B cell (primary cell): Measurements from ENCODE around the gene NACA. TPM values are rescaled to one million over a fixed set of nuclear protein-coding genes. Genes with fewer than 3 reads are reported as not detected.

Source experiments
- ATAC-seq: fragments of 200-7000 bp; cut with Tn5 transposase; one replicate; pipeline ENCODE4 v1.10.0; 2021; ENCODE audit warnings: low read depth, mild to moderate bottlenecking, moderate number of reproducible peaks, moderate library complexity
- CTCF ChIA-PET: fragments of 350-600 bp; sonication (Branson Sonifier 250); formaldehyde crosslinking; loops from one replicate; lab custom pipeline; 2021; ENCODE audit warnings: antibody characterized with exemption, inconsistent platforms; lab: Charles Lee
- POLR2A ChIA-PET: fragments of 350-600 bp; sonication (Branson Sonifier 250); formaldehyde crosslinking; loops from one replicate; lab custom pipeline; 2021; ENCODE audit warnings: antibody characterized with exemption; lab: Charles Lee
- DNase-seq: peaks from one replicate; pipeline ENCODE4 v3.0.0; 2013
- H2AFZ ChIP-seq: 2 replicates; pipeline ENCODE4 v1.6.1; 2012; ENCODE audit warnings: mild to moderate bottlenecking, low read depth, low read length; ENCODE audit not compliant: insufficient read depth, poor library complexity, severe bottlenecking
- H3K27ac ChIP-seq, 2 donors: 1 replicate in 1 of 2; 2 replicates in 1 of 2; pipeline ENCODE4 v1.5.1; 2012 to 2013; ENCODE audit warnings: low read length in 2 of 2, mild to moderate bottlenecking in 2 of 2, moderate library complexity in 1 of 2
- H3K27me3 ChIP-seq, 4 experiments: fragments of 200-600 bp in 1 of 4; sonication (generic) in 1 of 4; replicated peaks in 1 of 4; 1 replicate in 2 of 4; 2 replicates in 2 of 4; pipeline versions ENCODE4 v1.6.1 to v1.7.0; 2013 to 2016; ENCODE audit warnings: low read length in 3 of 4, mild to moderate bottlenecking in 2 of 4, mixed read lengths in 1 of 4, moderate library complexity in 1 of 4; ENCODE audit not compliant: insufficient read depth in 4 of 4, control insufficient read depth in 3 of 4; ENCODE audit errors: control extremely low read depth in 1 of 4
- H3K36me3 ChIP-seq, 2 experiments: replicated peaks in 1 of 2; 1 replicate in 1 of 2; 2 replicates in 1 of 2; pipeline versions ENCODE4 v1.6.1 to v1.7.1; 2013; ENCODE audit warnings: low read length in 1 of 2; ENCODE audit not compliant: insufficient read depth in 2 of 2, control insufficient read depth in 1 of 2; ENCODE audit errors: control extremely low read depth in 1 of 2, extremely low read depth in 1 of 2
- H3K4me1 ChIP-seq, 2 donors: fragments of 200-600 bp in 1 of 2; sonication (generic) in 1 of 2; 1 replicate in 1 of 2; 2 replicates in 1 of 2; pipeline versions ENCODE4 v1.5.1 to v1.6.1; 2013 to 2017; ENCODE audit warnings: low read length in 2 of 2; ENCODE audit not compliant: control insufficient read depth in 2 of 2, insufficient read depth in 2 of 2
- H3K4me2 ChIP-seq: replicated peaks from 2 replicates; pipeline ENCODE3; 2012; ENCODE audit warnings: mild to moderate bottlenecking, low read depth, low read length; ENCODE audit not compliant: poor library complexity, severe bottlenecking
- H3K4me3 ChIP-seq, 5 experiments: fragments of 200-600 bp in 1 of 5; sonication (generic) in 1 of 5; 1 replicate in 3 of 5; 2 replicates in 2 of 5; pipeline versions ENCODE4 v1.5.1 to v1.7.0; 2011 to 2016; ENCODE audit warnings: low read length in 4 of 5, mild to moderate bottlenecking in 4 of 5, low read depth in 2 of 5, control low read depth in 1 of 5, moderate library complexity in 1 of 5; ENCODE audit not compliant: insufficient read depth in 1 of 5; ENCODE audit errors: control extremely low read depth in 1 of 5, extremely low read depth in 1 of 5
- H3K79me2 ChIP-seq: fragments of 200-600 bp; sonication (generic); one replicate; pipeline ENCODE4 v1.6.0; 2016; ENCODE audit warnings: low read length; ENCODE audit not compliant: control insufficient read depth, insufficient read depth
- H3K9ac ChIP-seq: fragments of 200-600 bp; sonication (generic); 2 replicates; pipeline ENCODE4 v1.6.1; 2017; ENCODE audit warnings: mild to moderate bottlenecking, low read length, moderate library complexity
- H3K9me3 ChIP-seq, 3 donors: one replicate each; pipeline versions ENCODE4 v1.6.1 to v1.7.1; 2013; ENCODE audit warnings: low read length in 2 of 3; ENCODE audit not compliant: control insufficient read depth in 2 of 3, insufficient read depth in 1 of 3; ENCODE audit errors: control extremely low read depth in 1 of 3
- H4K20me1 ChIP-seq: 2 replicates; pipeline ENCODE4 v1.6.0; 2012; ENCODE audit warnings: mild to moderate bottlenecking, low read length; ENCODE audit not compliant: insufficient read depth, control insufficient read depth, poor library complexity, severe bottlenecking
- H3K27ac Mint-ChIP-seq: one replicate; pipeline ENCODE4 v1.8.0; 2021; ENCODE audit warnings: mixed read lengths
- H3K27me3 Mint-ChIP-seq: one replicate; pipeline ENCODE4 v1.8.0; 2021; ENCODE audit warnings: mixed read lengths
- H3K4me1 Mint-ChIP-seq: one replicate; pipeline ENCODE4 v1.8.0; 2021; ENCODE audit warnings: mixed read lengths
- H3K4me3 Mint-ChIP-seq: one replicate; pipeline ENCODE4 v1.8.0; 2021; ENCODE audit warnings: mixed read lengths
- H3K9me3 Mint-ChIP-seq: one replicate; pipeline ENCODE4 v1.8.0; 2022; ENCODE audit warnings: mixed read lengths; ENCODE audit not compliant: insufficient read depth
- EZH2 ChIP-seq: IDR thresholded peaks from 2 replicates; pipeline ENCODE4 v1.6.1; 2012; ENCODE audit warnings: borderline replicate concordance, low read depth, mild to moderate bottlenecking, moderate library complexity, low read length; ENCODE audit not compliant: insufficient read depth, poor library complexity, severe bottlenecking
- WGBS: methylation state at CpG from one replicate; pipeline ENCODE4 v1.1.5; 2013; ENCODE audit warnings: missing lambda C conversion rate; ENCODE audit not compliant: insufficient coverage; 5-methylcytosine and 5-hydroxymethylcytosine counted together
- intact Hi-C: fragments of 100-400 bp; cut with micrococcal nuclease; formaldehyde crosslinking; loops from one replicate; pipeline ENCODE4 v1.10.0; 2022
- polyA plus RNA-seq: library from polyadenylated mRNA; depleted of rRNA; stranded (reverse); fragments of >200 nt; gene quantifications from 2 replicates; pipeline ENCODE4 v1.2.3, GENCODE V29; 2012
- total RNA-seq, 2 donors: library from RNA; stranded (reverse); fragments of 120-200 nt in 1 of 2; gene quantifications; 1 replicate in 1 of 2; 2 replicates in 1 of 2; pipeline versions ENCODE4 v1.2.3 to v1.2.4, GENCODE V29; 2013 to 2022
- TF ChIP-seq, protein P1 (sequence below): fragments of 200-600 bp; IDR thresholded peaks from one replicate; pipeline ENCODE4 v1.8.0; 2022; ENCODE audit warnings: antibody characterized with exemption, mild to moderate bottlenecking

Gene NACA
- total and polyA plus RNA-seq, 2 donors (not counting 1 experiment from before 2014, with no cell fraction given): 1,076 to 1,127 TPM

DNA sequence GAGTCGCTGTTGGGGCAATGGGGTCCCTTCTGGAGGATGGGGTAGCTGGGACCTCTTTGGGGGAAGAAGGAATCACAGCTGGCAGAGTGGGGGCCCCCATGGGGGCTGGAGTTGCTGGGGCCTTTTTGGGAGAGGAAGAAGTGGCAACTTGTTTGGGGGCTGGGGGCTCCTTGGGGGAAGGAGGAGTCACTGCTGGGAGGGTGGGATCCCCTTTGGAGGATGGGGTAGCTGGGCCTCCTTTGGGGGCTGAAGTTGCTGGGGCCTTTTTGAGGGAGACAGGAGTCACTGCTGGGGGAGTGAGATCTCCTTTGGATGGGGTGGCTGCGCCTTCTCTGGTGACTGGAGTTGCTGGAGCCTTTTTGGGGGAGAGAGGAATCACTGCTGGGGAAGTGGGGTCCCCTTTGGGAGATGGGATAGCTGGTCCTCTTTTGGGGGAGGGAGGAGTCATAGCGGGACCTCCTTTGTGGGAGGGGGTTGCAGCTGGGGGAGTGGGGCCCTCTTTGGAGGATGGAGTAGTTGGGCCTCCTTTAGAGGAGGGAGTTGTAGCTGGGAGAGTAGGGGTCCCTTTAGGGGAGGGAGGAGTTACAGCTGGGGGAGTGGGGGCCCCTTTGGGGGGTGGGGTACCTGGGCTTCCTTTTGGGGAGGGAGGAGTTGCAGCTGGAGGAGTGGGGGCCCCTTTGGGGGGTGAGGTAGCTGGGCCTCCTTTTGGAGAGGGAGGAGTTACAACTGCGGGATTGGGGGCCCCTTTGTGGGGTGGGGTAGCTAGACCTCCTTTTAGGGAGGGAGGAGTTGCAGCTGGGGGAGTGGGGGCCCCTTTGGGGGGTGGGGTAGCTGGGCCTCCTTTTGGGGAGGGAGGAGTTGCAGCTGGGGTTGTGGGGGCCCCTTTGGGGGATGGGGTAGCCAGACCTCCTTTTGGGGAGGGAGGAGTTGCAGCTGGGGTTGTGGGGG, 7.9 kb downstream of the NACA start:
- intact Hi-C loops: no loop called here
- Histone ChIP-seq H3K27ac (peak overlapping the region in 1 of 2 donors; percentile 39), H3K36me3 (peaks cover 20 to 75% of the 10 kb centered on the region in 2 experiments), H3K4me3 (no peak overlapping the region), H3K9ac (no peak overlapping the region), H4K20me1 (peaks cover 93% of the 10 kb centered on the region), H3K9me3 (no peaks in the 10 kb centered on the region), H3K4me1 (peaks cover 38 to 59% of the 10 kb centered on the region in 2 donors), H2AFZ (no peak overlapping the region), H3K79me2 (peaks cover 51% of the 10 kb centered on the region), H3K4me2 (no peak overlapping the region), H3K27me3 (no peaks in the 10 kb centered on the region)
- ATAC-seq (no peak), DNase-seq (no peak)
- H3K4me3 Mint-ChIP-seq: no peak overlapping the region
- no peaks in the 10 kb centered on the region for H3K27me3 Mint-ChIP-seq
- H3K4me1 Mint-ChIP-seq: peaks cover 55% of the 10 kb centered on the region
- ChIA-PET POLR2A (interaction anchor here (0.6 to 0.9 kb wide), 3 partner anchors 8 to 121 kb away, joined by 4 to 5 read pairs (median 5); partner anchors contain the start of gene NACA), CTCF (no interaction called here)
- 78% methylated on average over 3 of the region's 4 CpGs for WGBS
- H3K27ac Mint-ChIP-seq: peak overlapping the region; percentile 72
- TF ChIP-seq, protein P1, sequence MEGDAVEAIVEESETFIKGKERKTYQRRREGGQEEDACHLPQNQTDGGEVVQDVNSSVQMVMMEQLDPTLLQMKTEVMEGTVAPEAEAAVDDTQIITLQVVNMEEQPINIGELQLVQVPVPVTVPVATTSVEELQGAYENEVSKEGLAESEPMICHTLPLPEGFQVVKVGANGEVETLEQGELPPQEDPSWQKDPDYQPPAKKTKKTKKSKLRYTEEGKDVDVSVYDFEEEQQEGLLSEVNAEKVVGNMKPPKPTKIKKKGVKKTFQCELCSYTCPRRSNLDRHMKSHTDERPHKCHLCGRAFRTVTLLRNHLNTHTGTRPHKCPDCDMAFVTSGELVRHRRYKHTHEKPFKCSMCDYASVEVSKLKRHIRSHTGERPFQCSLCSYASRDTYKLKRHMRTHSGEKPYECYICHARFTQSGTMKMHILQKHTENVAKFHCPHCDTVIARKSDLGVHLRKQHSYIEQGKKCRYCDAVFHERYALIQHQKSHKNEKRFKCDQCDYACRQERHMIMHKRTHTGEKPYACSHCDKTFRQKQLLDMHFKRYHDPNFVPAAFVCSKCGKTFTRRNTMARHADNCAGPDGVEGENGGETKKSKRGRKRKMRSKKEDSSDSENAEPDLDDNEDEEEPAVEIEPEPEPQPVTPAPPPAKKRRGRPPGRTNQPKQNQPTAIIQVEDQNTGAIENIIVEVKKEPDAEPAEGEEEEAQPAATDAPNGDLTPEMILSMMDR: no peak
- TF ChIP-seq EZH2: no peak
- H3K9me3 Mint-ChIP-seq: no peaks in the 10 kb centered on the region

- H4K20me1 ChIP-seq: peaks cover 85% of the 10 kb centered on the region
- TF ChIP-seq, protein P1: no peak
- TF ChIP-seq EZH2: no peak
Measured at GRCh38 chr12:56716458-56716857, 8.6 kb downstream of the NACA start.

More at GRCh38 chr12:56716458-56716857, 8.6 kb downstream of the NACA start:
- no peaks in the 10 kb centered on the region for H3K27me3 Mint-ChIP-seq
- DNase-seq (no peak), ATAC-seq (no peak)
- WGBS: 7% methylated on average over 1 of the region's 1 CpG
- no peak overlapping the region for H3K4me3 Mint-ChIP-seq
- ChIA-PET POLR2A (interaction anchor here (0.6 to 0.9 kb wide), 2 partner anchors 9 to 120 kb away, joined by 5 read pairs; partner anchors contain the start of gene NACA), CTCF (no interaction called here)
- H3K9me3 ChIP-seq: no peaks in the 10 kb centered on the region
- H2AFZ ChIP-seq: no peak overlapping the region
- intact Hi-C loops: no loop called here
- H3K4me1 ChIP-seq: peaks cover 31 to 51% of the 10 kb centered on the region in 2 donors
- peaks cover 20 to 70% of the 10 kb centered on the region in 2 experiments for H3K36me3 ChIP-seq
- H3K4me2 ChIP-seq: no peak overlapping the region
- peaks cover 43% of the 10 kb centered on the region for H3K79me2 ChIP-seq
- peak overlapping the region in 1 of 2 donors; percentile 39 for H3K27ac ChIP-seq
- H3K4me3 ChIP-seq: no peak overlapping the region
- no peaks in the 10 kb centered on the region for H3K9me3 Mint-ChIP-seq
- peaks cover 47% of the 10 kb centered on the region for H3K4me1 Mint-ChIP-seq
- no peaks in the 10 kb centered on the region for H3K27me3 ChIP-seq
- H3K9ac ChIP-seq: no peak overlapping the region
- peak overlapping the region; percentile 27 for H3K27ac Mint-ChIP-seq
